Activated CD8-positive, alpha-beta memory T cell treated with anti-CD3 and anti-CD28 coated beads, Interleukin-2, amount 50 U/mL, for 1 hour (primary cell): ENCODE data around the gene PEAK3.

Experiments used
- DNase-seq: peaks from one replicate; pipeline ENCODE4 v3.0.0-alpha.2; 2020; ENCODE audit errors: extremely low read depth

Gene PEAK3, protein sequence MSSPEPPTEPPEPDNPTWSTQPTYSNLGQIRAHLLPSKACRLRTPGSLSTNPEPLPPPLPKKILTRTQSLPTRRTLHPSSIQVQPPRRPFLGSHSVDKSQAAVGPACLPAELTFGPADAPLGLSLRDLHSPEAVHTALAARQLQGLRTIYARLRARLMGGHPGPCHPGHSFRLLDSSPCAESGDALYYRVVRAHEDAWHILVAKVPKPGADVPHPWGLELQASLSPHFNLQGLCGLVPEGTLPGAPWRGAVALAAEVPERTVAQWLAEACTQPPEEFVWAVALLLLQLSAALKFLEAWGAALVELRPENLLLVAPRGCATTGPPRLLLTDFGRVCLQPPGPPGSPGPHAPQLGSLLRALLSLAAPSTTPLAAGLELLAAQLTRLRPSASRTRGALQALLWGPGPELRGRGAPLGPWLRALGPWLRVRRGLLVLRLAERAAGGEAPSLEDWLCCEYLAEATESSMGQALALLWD

GRCh38 chr19:2282062-2282861 lies at the start of gene PEAK3:
Gene PEAK3, minus strand, starts transcription at chr19:2282175. Its CDS starts 1,244 bp downstream, at chr19:2280931.
- no peak for DNase-seq

DNA sequence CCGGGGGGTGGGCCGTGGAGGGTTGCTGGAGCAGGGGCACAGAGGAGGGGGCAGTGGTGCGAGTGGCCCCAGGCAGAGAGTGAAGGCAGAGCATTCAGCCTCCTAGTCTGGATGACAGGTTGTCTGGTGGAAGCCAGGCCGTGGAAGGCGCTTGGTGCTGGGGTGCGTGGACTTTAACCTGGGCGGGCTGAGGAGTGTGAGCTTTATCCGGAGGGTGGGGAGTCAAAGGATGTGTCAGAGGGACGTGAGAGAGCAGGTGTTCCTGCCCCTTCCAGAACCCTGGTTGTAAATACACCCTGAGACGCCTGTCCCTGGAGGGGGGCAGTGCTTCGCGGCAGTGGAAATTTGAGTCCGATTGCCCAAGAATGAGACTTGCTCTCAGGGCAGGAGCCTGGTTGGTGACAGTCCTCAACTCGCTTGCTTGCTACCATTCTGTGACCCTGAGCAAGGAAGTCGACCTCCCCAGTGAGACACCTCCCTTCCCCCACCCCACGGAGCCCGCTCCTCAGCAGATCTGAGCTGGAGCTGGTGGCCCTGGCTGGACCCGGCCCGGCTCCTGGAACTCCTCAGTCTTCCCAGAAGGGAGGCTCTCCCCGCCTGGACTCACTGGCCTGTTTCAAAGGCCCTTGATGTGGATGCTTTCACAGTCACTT lies 48.8 kb upstream of the PEAK3 start:
- no peak for DNase-seq

GRCh38 chr19:2330255-2330631 lies 48.3 kb upstream of the PEAK3 start:
- DNase-seq, result no peak

GRCh38 chr19:2329501-2329916 lies 47.5 kb upstream of the PEAK3 start:
- DNase-seq, result no peak

DNA sequence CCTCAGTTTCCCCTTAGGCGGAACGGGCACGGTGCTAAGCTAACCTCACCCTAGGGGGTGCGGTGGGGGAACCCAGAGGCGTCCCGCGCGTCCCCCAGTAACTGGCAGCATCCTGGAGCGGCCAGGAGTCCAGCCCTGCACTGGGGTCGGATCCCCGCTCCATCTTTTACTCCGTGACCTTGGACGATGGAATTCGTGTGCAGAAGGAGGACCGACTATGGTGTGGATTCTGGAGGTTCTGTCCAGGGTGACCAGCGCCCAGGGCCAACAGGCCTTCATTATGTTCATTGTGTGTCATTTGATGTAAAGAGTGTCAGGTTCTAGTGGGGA lies 47.1 kb upstream of the PEAK3 start:
- DNase-seq, result no peak

- DNase-seq, result peak; percentile 50
Observed at GRCh38 chr19:2328401-2329148, 46.6 kb upstream of the PEAK3 start, which contains the start of the genes LSM7 and SPPL2B. Gene LSM7, minus strand, starts transcription at chr19:2328586. Its CDS starts 20 bp downstream, at chr19:2328566. Gene SPPL2B, plus strand, starts transcription at chr19:2328684. Its CDS starts 26 bp downstream, at chr19:2328710.

DNA sequence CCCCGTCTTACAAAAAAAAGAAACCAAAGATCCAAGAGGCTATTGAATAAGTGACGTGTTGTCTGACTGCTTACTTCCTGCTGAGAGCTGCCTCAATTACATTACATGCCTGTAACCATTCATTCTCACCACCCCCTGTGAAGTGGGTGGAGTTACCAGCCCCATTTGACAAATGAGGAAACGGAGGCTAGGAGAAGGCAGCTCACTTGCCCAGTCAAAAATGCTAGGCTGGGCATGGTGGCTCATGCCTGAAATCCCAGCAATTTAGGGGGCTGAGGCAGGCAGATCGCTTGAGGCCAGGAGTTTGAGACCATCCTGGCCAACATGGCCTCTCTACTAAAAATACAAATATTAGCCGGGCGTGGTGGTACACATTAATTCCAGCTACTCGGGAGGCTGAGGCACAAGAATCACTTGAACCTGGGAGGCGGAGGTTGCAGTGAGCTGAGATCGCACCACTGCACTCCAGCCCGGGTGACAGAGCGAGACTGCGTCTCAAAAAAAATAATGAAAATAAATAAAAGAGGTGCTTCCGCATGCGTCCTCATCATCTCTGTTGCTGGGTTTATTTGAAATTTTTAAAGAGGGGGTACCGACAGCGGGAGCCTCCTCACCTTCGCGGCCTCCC lies 45.9 kb upstream of the PEAK3 start:
- no peak for DNase-seq

DNA sequence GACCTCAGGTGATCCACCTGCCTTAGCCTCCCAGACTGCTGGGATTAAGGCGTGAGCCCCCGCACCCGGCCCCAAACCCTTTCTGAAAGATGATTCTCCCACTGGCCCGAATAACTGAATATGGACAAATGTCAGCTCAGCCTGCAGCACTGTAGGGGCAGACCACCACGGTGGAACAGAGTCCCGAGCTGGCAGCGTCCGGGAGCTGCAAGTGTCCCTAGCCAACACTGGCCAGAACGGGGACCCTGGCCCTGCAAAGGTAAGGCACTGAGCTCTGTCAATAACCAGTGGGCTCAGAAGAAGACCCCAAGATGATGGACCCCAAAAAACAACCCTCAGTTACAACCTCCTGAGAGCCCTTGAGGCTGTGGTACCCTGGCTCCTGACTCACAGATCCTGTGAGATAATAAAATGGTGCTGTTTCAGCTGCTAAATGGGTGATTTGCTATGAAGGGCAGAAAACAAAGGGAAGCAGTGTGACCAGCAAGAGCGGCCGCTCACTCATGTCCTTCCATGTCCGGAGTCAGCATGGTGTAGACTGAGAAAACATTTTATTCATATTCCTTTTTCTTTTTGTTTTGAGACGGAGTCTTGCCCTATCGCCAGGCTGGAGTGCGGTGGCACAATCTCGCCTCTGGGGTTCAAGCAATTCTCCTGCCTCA lies 44.9 kb upstream of the PEAK3 start:
- DNase-seq, result no peak

DNA sequence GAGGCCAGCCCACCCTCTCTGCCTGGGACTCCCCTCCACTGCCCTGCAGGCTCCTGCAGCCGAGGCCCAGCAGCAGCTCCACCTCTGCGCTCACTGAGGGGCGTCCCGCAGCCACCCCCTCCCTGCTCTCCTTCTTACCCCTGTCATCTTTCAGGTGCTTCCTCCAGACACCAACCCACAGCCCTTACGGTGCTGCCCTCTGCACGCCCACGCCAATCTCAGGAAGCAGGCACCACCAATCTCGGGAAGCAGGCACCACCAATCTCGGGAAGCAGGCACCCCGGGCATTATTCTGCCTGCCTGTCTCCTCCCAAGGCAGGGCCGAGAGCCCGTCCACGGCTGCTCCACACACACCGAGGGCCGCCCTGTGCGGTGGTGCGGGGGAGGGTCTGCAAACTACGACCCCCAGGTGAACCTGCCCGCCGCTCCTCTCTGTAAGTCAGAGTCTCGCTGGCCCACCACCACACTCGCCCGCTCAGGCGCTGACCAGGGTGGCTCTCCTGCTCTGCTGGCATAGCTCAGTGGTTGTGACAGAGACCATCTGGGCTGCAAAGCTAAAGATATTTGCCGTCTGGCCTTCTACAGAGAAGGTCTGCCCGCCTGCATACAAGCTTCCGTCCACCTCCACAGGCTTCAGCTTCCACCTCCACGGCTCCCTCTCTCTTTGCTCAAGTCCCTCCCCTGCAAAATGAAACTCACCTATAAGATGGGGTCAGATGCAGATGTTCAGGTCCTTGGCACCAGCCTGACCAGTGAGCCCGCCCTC lies 43.5 kb upstream of the PEAK3 start:
- no peak for DNase-seq

DNA sequence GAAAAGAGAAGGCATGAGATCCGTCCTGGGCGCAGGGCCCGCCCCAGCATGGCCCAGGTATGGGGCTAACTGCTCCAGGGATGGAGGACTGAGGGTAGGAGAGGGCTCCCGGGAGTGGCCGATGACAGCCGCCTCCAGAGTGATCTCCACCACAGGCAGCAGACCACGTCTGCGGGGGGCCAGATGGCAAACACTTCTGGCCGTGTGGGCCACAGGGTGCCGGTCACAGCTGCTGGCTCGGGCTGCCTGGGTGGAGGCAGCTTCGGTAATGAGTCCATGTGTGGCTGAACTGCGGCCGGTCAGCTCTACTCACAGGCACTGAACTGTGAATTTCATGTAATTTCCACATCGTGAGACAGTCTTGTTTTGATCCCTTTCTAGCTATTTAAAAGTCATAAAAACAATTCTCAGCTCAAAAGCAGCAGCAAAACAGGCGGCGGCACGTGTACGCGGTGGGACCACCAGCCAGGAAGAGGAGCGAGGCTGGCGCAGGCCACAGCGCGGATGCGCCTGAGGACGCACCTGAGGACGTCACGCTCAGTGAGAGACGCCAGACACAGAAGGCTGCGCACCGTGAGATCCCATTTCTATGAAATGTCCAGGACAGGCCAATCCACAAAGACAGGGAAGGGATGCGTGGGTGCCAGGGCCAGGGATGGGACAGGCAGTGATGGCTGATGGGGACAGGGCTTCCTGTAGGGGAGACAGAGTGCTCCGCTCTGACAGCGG lies 42.4 kb upstream of the PEAK3 start:
- no peak for DNase-seq

GRCh38 chr19:2323707-2324106 lies 41.7 kb upstream of the PEAK3 start:
- no peak for DNase-seq

DNA sequence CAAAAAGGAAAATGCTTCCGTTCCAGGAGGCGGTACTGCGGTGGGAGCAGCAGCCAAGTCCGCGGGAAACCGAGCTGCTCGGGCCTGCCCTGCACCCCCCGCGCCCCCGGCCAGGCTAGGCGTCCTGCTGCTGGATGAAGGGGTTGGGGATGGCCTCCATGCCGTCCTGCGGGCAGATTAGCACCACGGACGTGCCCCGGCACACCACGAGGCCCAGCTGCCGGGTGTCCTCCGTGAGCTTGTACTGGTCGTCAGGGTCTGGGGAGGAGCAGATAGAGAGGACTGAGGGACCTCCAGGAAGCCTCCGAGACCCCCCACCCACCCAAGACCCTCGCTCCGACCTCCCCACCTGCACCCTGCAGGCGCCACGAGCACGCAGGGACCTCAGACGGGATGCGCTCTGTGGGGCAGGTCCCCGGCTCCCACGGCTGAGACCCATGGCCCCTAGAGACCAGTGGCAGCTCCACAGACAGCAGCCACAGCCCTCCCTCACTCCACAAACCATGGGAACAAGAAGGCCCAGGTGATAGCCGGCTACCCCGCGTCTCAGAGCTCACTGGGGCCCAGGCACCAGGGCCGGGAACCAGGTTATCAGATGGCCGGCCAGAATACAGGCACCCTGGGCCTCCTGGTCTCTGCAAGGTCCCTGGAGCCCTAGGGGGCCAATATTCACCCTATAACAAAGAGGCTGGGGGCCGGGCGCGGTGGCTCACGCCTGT lies 39.7 kb upstream of the PEAK3 start:
- no peak for DNase-seq

DNA sequence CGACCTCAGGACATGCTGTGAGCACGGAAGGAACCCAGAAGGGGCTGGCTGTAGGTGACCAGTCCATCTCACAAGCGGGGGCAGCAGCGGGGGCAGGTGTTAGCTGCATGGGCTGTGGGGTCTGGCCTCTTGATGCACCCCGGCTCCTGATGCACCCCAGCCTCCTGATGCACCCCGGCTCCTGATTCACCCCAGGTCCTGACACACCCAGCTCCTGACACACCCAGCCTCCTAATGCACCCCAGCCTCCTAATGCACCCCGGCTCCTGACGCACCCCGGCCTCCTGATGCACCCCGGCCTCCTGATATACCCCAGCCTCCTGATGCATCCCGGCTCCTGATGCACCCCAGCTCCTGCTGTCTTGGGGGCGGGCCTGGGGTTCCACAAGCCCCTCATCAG lies 39.0 kb upstream of the PEAK3 start:
- DNase-seq, result no peak

DNA sequence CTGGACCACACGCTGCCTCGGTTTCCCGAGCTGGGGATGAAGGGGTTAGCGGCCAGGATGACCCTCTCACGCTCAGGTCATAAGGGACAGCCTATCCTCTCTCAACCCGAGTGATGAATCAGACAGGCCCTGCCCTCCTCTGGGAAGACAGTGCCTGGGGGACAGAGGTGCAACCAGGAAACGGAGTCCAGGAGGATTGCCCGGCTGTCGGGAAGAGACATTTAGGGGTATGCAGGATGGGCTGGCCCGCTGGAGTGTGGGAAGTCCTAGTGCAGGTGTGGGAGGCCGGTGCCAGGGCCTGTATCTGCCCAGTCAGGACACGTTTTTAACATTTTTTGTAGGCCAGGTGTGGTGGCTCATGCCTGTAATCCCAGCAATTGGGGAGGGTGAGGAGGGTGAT lies 38.1 kb upstream of the PEAK3 start:
- no peak for DNase-seq

DNA sequence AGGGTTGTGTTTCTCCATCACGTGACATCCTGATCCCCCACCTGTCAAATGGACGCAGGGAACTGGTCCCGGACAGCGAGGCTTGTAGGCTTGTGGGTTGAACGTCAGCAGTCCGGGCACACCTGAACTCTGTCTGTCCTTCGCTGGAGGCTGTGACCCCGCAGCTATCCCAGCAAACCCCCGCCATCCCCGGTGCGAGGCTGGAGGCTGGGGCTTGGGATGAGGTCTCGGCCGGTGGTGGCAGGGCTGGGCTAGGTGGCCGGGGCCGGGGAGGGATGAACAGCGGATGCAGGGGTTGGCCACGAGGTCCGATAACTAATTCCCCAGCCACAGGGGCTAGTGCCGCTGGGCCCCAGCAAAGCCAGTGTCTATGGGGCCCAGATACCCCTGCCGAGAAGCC lies 37.6 kb upstream of the PEAK3 start:
- no peak for DNase-seq

GRCh38 chr19:2318923-2319322 lies 36.9 kb upstream of the PEAK3 start:
- DNase-seq, result no peak

DNA sequence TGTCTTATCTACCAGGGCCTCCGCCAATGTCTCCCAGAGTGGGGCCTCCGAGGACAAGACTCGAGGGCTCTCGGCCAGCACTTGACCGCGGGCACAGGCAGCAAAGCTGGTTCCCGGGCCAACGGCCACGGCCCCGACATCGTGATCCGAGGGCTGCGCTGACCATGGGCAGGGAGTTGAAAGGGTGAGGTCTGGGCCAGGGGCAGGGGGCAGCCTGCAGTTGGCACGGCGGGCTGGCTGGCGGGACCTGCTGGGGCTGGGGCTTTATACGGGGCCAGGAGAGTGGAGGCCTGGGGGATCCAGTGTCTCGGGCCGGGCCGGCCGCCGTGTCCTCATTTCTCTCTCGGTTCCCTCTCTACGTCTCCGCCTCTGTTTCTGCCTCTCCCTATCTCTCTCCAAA lies 35.8 kb upstream of the PEAK3 start:
- no peak for DNase-seq

DNA sequence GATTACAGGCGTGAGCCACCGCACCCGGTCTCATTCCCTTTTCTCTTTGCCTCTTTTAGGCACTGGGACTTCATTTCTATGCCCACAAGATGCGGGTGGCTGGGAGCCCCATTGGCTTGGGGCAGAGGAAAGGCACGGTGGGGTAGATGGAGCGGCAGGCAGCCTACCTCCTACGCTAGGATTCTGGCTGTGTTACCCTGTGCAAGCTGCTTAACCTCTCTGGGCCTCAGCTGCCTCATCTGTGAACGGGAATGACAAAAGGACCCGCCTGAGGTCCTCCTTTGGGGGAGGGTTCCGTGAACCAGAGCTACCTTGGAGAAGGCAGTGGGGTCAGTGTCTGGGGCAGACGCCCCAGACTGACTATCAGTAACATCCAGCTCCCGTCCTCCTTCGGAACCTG lies 35.3 kb upstream of the PEAK3 start:
- DNase-seq, result no peak
